Mucosa of rectum (tissue), 2 donors: Measurements from ENCODE around the gene CNPPD1.

Experiments used
- H3K27ac ChIP-seq, 2 donors: one replicate each; pipeline ENCODE4 v1.7.0; 2013; ENCODE audit warnings: inconsistent platforms in 2 of 2, low read depth in 2 of 2, low read length in 2 of 2
- H3K27me3 ChIP-seq, 2 donors: one replicate each; pipeline ENCODE4 v1.7.0; 2013; ENCODE audit warnings: low read length in 2 of 2; ENCODE audit not compliant: control insufficient read depth in 2 of 2, insufficient read depth in 2 of 2
- H3K36me3 ChIP-seq, 2 donors: one replicate each; pipeline ENCODE4 v1.7.0; 2013; ENCODE audit warnings: low read length in 2 of 2; ENCODE audit not compliant: control insufficient read depth in 2 of 2, insufficient read depth in 2 of 2
- H3K4me1 ChIP-seq, 2 donors: one replicate each; pipeline ENCODE4 v1.7.0; 2013; ENCODE audit warnings: low read length in 2 of 2, mild to moderate bottlenecking in 1 of 2; ENCODE audit not compliant: control insufficient read depth in 2 of 2, insufficient read depth in 2 of 2
- H3K4me3 ChIP-seq, 2 donors: one replicate each; pipeline ENCODE4 v1.7.0; 2013; ENCODE audit warnings: low read length in 2 of 2
- H3K9ac ChIP-seq, 2 donors: one replicate each; pipeline ENCODE4 v1.7.0; 2013; ENCODE audit warnings: low read length in 2 of 2, low read depth in 1 of 2, mild to moderate bottlenecking in 1 of 2
- H3K9me3 ChIP-seq, 2 donors: one replicate each; pipeline ENCODE4 v1.7.0; 2013; ENCODE audit warnings: low read length in 2 of 2; ENCODE audit not compliant: control insufficient read depth in 2 of 2
- donor health status: healthy.
- donor health status: Normal muscosa, but diverticular disease.

Gene CNPPD1

GRCh38 chr2:219160186-219161017 lies 16.3 kb downstream of the CNPPD1 start, which contains the start of gene NHEJ1:
Gene NHEJ1, minus strand, starts transcription at chr2:219160815. Its CDS starts 2,453 bp downstream, at chr2:219158362.
- H3K36me3 ChIP-seq = peaks cover 9 to 12% of the 10 kb centered on the region in 2 donors
- no peaks in the 10 kb centered on the region for H3K27me3 ChIP-seq
- H3K4me1 ChIP-seq = peaks cover 8 to 10% of the 10 kb centered on the region in 2 donors
- H3K4me3 ChIP-seq = peak within 1 kb of the TSS; percentile 83 to 86
- peak within 1 kb of the TSS; percentile 92 to 94 for H3K27ac ChIP-seq
- H3K9me3 ChIP-seq = no peaks in the 10 kb centered on the region
- H3K9ac ChIP-seq = peak within 1 kb of the TSS; percentile 79 to 89

- Histone ChIP-seq H3K36me3 (peaks cover 9 to 12% of the 10 kb centered on the region in 2 donors), H3K27ac (peak overlapping the region; percentile 92 to 94), H3K27me3 (no peaks in the 10 kb centered on the region), H3K4me3 (peak overlapping the region; percentile 83 to 86), H3K4me1 (peaks cover 8 to 10% of the 10 kb centered on the region in 2 donors), H3K9me3 (no peaks in the 10 kb centered on the region), H3K9ac (peak overlapping the region; percentile 41 to 50)
Observed at GRCh38 chr2:219159771-219160185, 16.9 kb downstream of the CNPPD1 start.

GRCh38 chr2:219158586-219158985 lies 18.1 kb downstream of the CNPPD1 start:
- no peak overlapping the region for H3K27ac ChIP-seq
- H3K27me3 ChIP-seq = no peaks in the 10 kb centered on the region
- no peak overlapping the region for H3K9ac ChIP-seq
- no peak overlapping the region for H3K4me3 ChIP-seq
- peaks cover 8 to 10% of the 10 kb centered on the region in 2 donors for H3K4me1 ChIP-seq
- peaks cover 9 to 20% of the 10 kb centered on the region in 2 donors for H3K36me3 ChIP-seq
- no peaks in the 10 kb centered on the region for H3K9me3 ChIP-seq

GRCh38 chr2:219158025-219158424 lies 18.7 kb downstream of the CNPPD1 start:
- Histone ChIP-seq H3K9ac (no peak overlapping the region), H3K36me3 (peaks cover 9 to 20% of the 10 kb centered on the region in 2 donors), H3K4me3 (no peak overlapping the region)

GRCh38 chr2:219157396-219157795 lies 19.3 kb downstream of the CNPPD1 start:
- peaks cover 9 to 20% of the 10 kb centered on the region in 2 donors for H3K36me3 ChIP-seq
- no peak overlapping the region for H3K9ac ChIP-seq
- no peak overlapping the region for H3K27ac ChIP-seq
- H3K4me3 ChIP-seq = no peak overlapping the region
- no peaks in the 10 kb centered on the region for H3K9me3 ChIP-seq
- no peaks in the 10 kb centered on the region for H3K27me3 ChIP-seq
- H3K4me1 ChIP-seq = peaks cover 8 to 10% of the 10 kb centered on the region in 2 donors

More at GRCh38 chr2:219158025-219158424, 18.7 kb downstream of the CNPPD1 start:
- no peaks in the 10 kb centered on the region for H3K9me3 ChIP-seq
- no peak overlapping the region for H3K27ac ChIP-seq
- no peaks in the 10 kb centered on the region for H3K27me3 ChIP-seq
- H3K4me1 ChIP-seq = peaks cover 8 to 10% of the 10 kb centered on the region in 2 donors

- H3K9ac ChIP-seq = no peak overlapping the region
- no peak overlapping the region for H3K4me3 ChIP-seq
- H3K9me3 ChIP-seq = no peaks in the 10 kb centered on the region
- peaks cover 5 to 6% of the 10 kb centered on the region in 2 donors for H3K4me1 ChIP-seq
- H3K27me3 ChIP-seq = no peaks in the 10 kb centered on the region
- no peak overlapping the region for H3K27ac ChIP-seq
- H3K36me3 ChIP-seq = peaks cover 9 to 25% of the 10 kb centered on the region in 2 donors
Observed at GRCh38 chr2:219155054-219155644, 21.6 kb downstream of the CNPPD1 start.

GRCh38 chr2:219149667-219150066 lies 27.1 kb downstream of the CNPPD1 start:
- Histone ChIP-seq H3K9ac (peak overlapping the region in 1 of 2 donors; percentile 1), H3K9me3 (no peaks in the 10 kb centered on the region), H3K4me1 (no peaks in the 10 kb centered on the region), H3K27ac (no peak overlapping the region), H3K4me3 (no peak overlapping the region), H3K36me3 (peaks cover 19 to 29% of the 10 kb centered on the region in 2 donors), H3K27me3 (no peaks in the 10 kb centered on the region)

GRCh38 chr2:219142329-219142728 lies 34.4 kb downstream of the CNPPD1 start:
- no peaks in the 10 kb centered on the region for H3K9me3 ChIP-seq
- no peaks in the 10 kb centered on the region for H3K4me1 ChIP-seq
- H3K27ac ChIP-seq = no peak overlapping the region
- no peak overlapping the region for H3K4me3 ChIP-seq
- no peaks in the 10 kb centered on the region for H3K27me3 ChIP-seq
- H3K9ac ChIP-seq = no peak overlapping the region
- H3K36me3 ChIP-seq = peaks cover 21 to 25% of the 10 kb centered on the region in 2 donors

- Histone ChIP-seq H3K4me3 (no peak overlapping the region), H3K4me1 (no peaks in the 10 kb centered on the region), H3K27me3 (no peaks in the 10 kb centered on the region), H3K27ac (no peak overlapping the region), H3K9me3 (no peaks in the 10 kb centered on the region), H3K36me3 (peaks cover 8 to 13% of the 10 kb centered on the region in 2 donors), H3K9ac (no peak overlapping the region)
Observed at GRCh38 chr2:219140722-219141121, 36.0 kb downstream of the CNPPD1 start.

GRCh38 chr2:219133976-219134375 lies 42.7 kb downstream of the CNPPD1 start:
- H3K9ac ChIP-seq = no peak overlapping the region
- H3K4me1 ChIP-seq = no peaks in the 10 kb centered on the region
- no peak overlapping the region for H3K27ac ChIP-seq
- no peaks in the 10 kb centered on the region for H3K36me3 ChIP-seq
- no peaks in the 10 kb centered on the region for H3K27me3 ChIP-seq
- H3K4me3 ChIP-seq = no peak overlapping the region
- H3K9me3 ChIP-seq = no peaks in the 10 kb centered on the region
